Choroid plexus epithelial cell (primary cell): Measurements from ENCODE around the gene CDK18.

Experiments
- DNase-seq: peaks from one replicate; pipeline ENCODE4 v3.0.0-alpha.2; 2010; ENCODE audit warnings: low read depth
- H3K4me3 ChIP-seq: 2 replicates; pipeline ENCODE4 v1.5.1; 2011; ENCODE audit warnings: low read depth, mild to moderate bottlenecking, control low read depth, low read length, moderate library complexity
- CTCF ChIP-seq: conservative IDR thresholded peaks from 2 replicates; pipeline ENCODE4 v1.5.1; 2011; ENCODE audit warnings: low read depth, mild to moderate bottlenecking, control low read depth, inconsistent platforms, low read length, moderate library complexity

CDK18 gene

GRCh38 chr1:205575294-205575885 is 70.9 kb downstream of the CDK18 start:
- no peak for DNase-seq
- no peak overlapping the region for H3K4me3 ChIP-seq
- TF ChIP-seq CTCF: no peak

GRCh38 chr1:205576011-205576410 is 71.5 kb downstream of the CDK18 start:
- DNase-seq: no peak
- TF ChIP-seq CTCF: no peak
- H3K4me3 ChIP-seq: no peak overlapping the region

- DNase-seq: no peak
- TF ChIP-seq CTCF: no peak
- no peak overlapping the region for H3K4me3 ChIP-seq
Observed at GRCh38 chr1:205576805-205577761, 72.6 kb downstream of the CDK18 start.

- no peak for TF ChIP-seq CTCF
- no peak for DNase-seq
- no peak overlapping the region for H3K4me3 ChIP-seq
Observed at GRCh38 chr1:205577874-205578658, 73.6 kb downstream of the CDK18 start.

- no peak overlapping the region for H3K4me3 ChIP-seq
- DNase-seq: no peak
- no peak for TF ChIP-seq CTCF
Observed at GRCh38 chr1:205578780-205579571, 74.5 kb downstream of the CDK18 start.

GRCh38 chr1:205579711-205580110 is 75.2 kb downstream of the CDK18 start:
- no peak for DNase-seq
- no peak overlapping the region for H3K4me3 ChIP-seq
- no peak for TF ChIP-seq CTCF
